Measurements from ENCODE around the gene PYGM. TPM values are rescaled to one million over a fixed set of nuclear protein-coding genes. Genes with fewer than 3 reads are reported as not detected.

PYGM gene
- total and polyA plus RNA-seq, 2 donors (not counting 3 experiments of a cell fraction or from before 2014, with no cell fraction given): 0.10 to 0.62 TPM

- FAIRE-seq (no peak), DNase-seq (ENCODE audit: low read depth, low spot score) (no peak)
- no peaks in the 10 kb centered on the region for H3K27me3 ChIP-seq (ENCODE audit: control insufficient read depth in 2 of 2, insufficient read depth in 2 of 2, low read length in 2 of 2)
- no peak overlapping the region for H2AFZ ChIP-seq (ENCODE audit: low read depth, low read length)
- H4K20me1 ChIP-seq (replicated peaks; ENCODE audit: control insufficient read depth, extremely low read depth, insufficient read depth, low read length): peaks cover 28% of the 10 kb centered on the region
- POLR2A ChIA-PET: no interaction called here
- peaks cover 34% of the 10 kb centered on the region for H3K4me1 ChIP-seq (ENCODE audit: control insufficient read depth, extremely low read depth, insufficient read depth, low read length)
- H3K36me3 ChIP-seq (ENCODE audit: control insufficient read depth in 2 of 2, extremely low read depth in 1 of 2, insufficient read depth in 2 of 2, low read length in 2 of 2): peaks cover 41 to 58% of the 10 kb centered on the region in 2 experiments
- H3K27ac ChIP-seq (ENCODE audit: insufficient read depth, low read depth, low read length): no peak overlapping the region
- no TSS peak for BruUV-seq (replicated peaks)
- no peaks in the 10 kb centered on the region for H3K9me3 ChIP-seq (replicated peaks; ENCODE audit: control insufficient read depth, insufficient read depth, low read length)
- TF ChIP-seq POLR2AphosphoS5 (IDR thresholded peaks at IDR 0.05; ENCODE audit: insufficient read depth, low read depth, low read length) (no peak), JUN (IDR thresholded peaks at IDR 0.05; ENCODE audit: borderline replicate concordance, insufficient read depth, insufficient read length, low read depth) (no peak), POLR2A (IDR thresholded peaks at IDR 0.05; ENCODE audit: low read depth, low read length) (no peak), GATA2 (IDR thresholded peaks at IDR 0.05; ENCODE audit: insufficient read depth, insufficient read length, low read depth, low read length) (no peak), EZH2 (IDR thresholded peaks at IDR 0.05; ENCODE audit: borderline replicate concordance, low read depth, low read length, severe bottlenecking) (no peak), MYC (IDR thresholded peaks at IDR 0.05; ENCODE audit: low read depth, low read length) (no peak), FOS (IDR thresholded peaks at IDR 0.05; ENCODE audit: borderline replicate concordance, insufficient read depth, low read length) (no peak)
- TF ChIP-seq, protein P1, sequence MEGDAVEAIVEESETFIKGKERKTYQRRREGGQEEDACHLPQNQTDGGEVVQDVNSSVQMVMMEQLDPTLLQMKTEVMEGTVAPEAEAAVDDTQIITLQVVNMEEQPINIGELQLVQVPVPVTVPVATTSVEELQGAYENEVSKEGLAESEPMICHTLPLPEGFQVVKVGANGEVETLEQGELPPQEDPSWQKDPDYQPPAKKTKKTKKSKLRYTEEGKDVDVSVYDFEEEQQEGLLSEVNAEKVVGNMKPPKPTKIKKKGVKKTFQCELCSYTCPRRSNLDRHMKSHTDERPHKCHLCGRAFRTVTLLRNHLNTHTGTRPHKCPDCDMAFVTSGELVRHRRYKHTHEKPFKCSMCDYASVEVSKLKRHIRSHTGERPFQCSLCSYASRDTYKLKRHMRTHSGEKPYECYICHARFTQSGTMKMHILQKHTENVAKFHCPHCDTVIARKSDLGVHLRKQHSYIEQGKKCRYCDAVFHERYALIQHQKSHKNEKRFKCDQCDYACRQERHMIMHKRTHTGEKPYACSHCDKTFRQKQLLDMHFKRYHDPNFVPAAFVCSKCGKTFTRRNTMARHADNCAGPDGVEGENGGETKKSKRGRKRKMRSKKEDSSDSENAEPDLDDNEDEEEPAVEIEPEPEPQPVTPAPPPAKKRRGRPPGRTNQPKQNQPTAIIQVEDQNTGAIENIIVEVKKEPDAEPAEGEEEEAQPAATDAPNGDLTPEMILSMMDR (IDR thresholded peaks at IDR 0.05; ENCODE audit: extremely low read depth in 1 of 2, insufficient read depth in 1 of 2, low read depth in 1 of 2, low read length in 2 of 2): no peak
- TF ChIP-seq, protein P2, sequence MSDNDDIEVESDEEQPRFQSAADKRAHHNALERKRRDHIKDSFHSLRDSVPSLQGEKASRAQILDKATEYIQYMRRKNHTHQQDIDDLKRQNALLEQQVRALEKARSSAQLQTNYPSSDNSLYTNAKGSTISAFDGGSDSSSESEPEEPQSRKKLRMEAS (IDR thresholded peaks at IDR 0.05; ENCODE audit: insufficient read depth, insufficient read length): no peak
- no peaks in the 10 kb centered on the region for H3K9me1 ChIP-seq (replicated peaks; ENCODE audit: control insufficient read depth, extremely low read depth, insufficient read depth, low read length)
- H3K4me2 ChIP-seq (ENCODE audit: insufficient read depth, low read length): no peak overlapping the region
- dilution Hi-C loops (cut with MboI; ENCODE audit: extremely low pct_ligation_motif_present, low sequenced_read_pairs) (no loop called here), intact Hi-C loops (cut with micrococcal nuclease) (no loop called here)
- no peak overlapping the region for H3K9ac ChIP-seq (replicated peaks; ENCODE audit: extremely low read depth, insufficient read depth, low read length)
- H3K79me2 ChIP-seq (ENCODE audit: control insufficient read depth, insufficient read depth, low read length): peaks cover 83% of the 10 kb centered on the region
- H3K4me3 ChIP-seq (replicated peaks in 1 of 3; ENCODE audit: insufficient read depth in 1 of 3, low read depth in 1 of 3, low read length in 3 of 3): no peak overlapping the region
- CTCF ChIA-PET: interaction anchor here (1.4 kb wide), 1 partner anchor 21 kb away, joined by 4 read pairs; no protein-coding TSS in a partner anchor
These were observed 14.4 kb upstream of the PYGM start for GRCh38 chr11:64774144-64774543.

All from endothelial cell of umbilical vein (primary cell).